Kidney epithelial cell (primary cell): ENCODE data around the gene LCA5L. TPM values are rescaled to one million over a fixed set of nuclear protein-coding genes. Genes with fewer than 3 reads are reported as not detected.

Experiments used
- DNase-seq: peaks from one replicate; pipeline ENCODE4 v3.0.0-alpha.2; 2010; ENCODE audit warnings: low read depth
- H3K27me3 ChIP-seq: 2 replicates; pipeline ENCODE4 v1.6.0; 2011; ENCODE audit warnings: low read length; ENCODE audit not compliant: control insufficient read depth, insufficient read depth
- H3K36me3 ChIP-seq: 2 replicates; pipeline ENCODE4 v1.5.1; 2011; ENCODE audit warnings: low read length; ENCODE audit not compliant: control insufficient read depth, insufficient read depth
- H3K4me3 ChIP-seq: 2 replicates; pipeline ENCODE4 v1.5.1; 2011; ENCODE audit warnings: low read depth, mild to moderate bottlenecking, control low read depth, low read length
- total RNA-seq: library from RNA; depleted of rRNA; stranded (reverse); fragments of >200 nt; gene quantifications from 2 replicates; pipeline ENCODE4 v1.2.3, GENCODE V29; 2015
- TF ChIP-seq, protein P1 (sequence below): IDR thresholded peaks from 2 replicates; pipeline ENCODE4 v1.5.1; 2011; ENCODE audit warnings: mild to moderate bottlenecking, moderate library complexity, low read length, control low read depth, inconsistent platforms; ENCODE audit not compliant: insufficient read depth, poor library complexity, severe bottlenecking

The LCA5L gene
- total RNA-seq, 1 donor from 2014 or later = 2.0 TPM

DNA sequence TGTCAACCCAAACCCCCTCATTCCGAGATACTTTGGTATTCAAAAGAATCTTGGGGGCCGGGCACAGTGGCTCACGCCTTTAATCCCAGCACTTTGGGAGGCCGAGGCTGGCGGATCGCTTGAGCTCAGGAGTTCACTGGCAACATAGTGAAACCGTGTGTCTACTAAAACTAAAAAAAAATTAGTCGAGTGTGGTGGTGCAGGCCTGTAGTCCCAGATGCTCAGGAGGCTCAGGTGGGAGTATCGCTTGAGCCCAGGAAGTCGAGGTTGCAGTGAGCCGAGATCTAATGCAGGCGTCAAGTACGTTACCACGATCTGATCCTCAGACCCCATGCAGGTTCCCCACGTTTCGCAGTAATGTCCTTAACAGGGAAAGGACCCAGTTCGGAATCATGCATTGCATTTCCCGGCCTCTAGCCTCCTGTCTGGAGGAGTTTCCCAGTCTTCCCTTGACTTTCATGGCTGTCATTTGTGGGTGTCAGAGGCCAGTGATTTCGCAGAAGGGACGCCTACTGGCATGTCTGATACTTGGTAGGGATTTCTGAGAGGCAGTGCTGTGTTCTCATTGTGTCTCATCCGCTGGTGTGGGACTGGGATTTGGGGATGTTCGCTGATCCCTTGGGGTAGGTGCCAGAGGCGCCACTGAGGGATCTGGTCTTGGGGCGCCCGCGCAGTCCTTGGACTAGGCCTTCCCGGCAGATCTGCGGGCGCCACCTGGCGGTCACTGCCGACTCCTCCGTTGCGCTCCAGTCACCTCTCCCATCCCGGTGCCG lies 57.4 kb downstream of the LCA5L start:
- TF ChIP-seq, protein P1, sequence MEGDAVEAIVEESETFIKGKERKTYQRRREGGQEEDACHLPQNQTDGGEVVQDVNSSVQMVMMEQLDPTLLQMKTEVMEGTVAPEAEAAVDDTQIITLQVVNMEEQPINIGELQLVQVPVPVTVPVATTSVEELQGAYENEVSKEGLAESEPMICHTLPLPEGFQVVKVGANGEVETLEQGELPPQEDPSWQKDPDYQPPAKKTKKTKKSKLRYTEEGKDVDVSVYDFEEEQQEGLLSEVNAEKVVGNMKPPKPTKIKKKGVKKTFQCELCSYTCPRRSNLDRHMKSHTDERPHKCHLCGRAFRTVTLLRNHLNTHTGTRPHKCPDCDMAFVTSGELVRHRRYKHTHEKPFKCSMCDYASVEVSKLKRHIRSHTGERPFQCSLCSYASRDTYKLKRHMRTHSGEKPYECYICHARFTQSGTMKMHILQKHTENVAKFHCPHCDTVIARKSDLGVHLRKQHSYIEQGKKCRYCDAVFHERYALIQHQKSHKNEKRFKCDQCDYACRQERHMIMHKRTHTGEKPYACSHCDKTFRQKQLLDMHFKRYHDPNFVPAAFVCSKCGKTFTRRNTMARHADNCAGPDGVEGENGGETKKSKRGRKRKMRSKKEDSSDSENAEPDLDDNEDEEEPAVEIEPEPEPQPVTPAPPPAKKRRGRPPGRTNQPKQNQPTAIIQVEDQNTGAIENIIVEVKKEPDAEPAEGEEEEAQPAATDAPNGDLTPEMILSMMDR = peak; percentile 95
- H3K27me3 ChIP-seq = no peaks in the 10 kb centered on the region
- no peak for DNase-seq
- H3K36me3 ChIP-seq = no peaks in the 10 kb centered on the region
- peak overlapping the region; percentile 46 for H3K4me3 ChIP-seq

DNA sequence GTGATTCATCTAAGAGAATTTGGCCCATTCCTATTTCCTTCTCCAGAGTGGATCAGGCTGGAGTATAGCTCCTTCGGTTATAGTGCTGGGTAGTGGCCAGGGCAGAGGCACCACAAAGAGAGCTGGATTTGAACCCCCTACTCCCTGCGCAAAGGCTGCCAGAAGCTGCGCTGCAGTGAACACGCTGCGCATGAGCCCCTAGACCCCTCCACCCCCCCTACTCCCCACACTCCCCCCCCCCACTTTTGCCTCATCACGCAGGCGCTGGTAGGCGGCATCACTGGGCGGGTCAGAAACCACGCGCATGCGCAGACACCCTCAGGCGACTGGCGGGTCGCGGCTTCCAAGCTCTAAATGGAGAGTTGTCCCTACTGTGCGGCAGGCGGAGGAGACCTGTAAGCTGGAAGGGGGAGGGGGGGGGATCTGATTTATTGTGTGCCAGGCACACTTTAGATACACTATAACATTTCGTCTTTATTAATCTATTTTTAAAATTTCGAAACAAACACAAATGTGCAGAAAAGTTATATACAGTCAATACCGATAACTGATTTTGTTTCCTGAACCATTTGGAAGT lies 58.0 kb downstream of the LCA5L start:
- TF ChIP-seq, protein P1 = no peak
- no peak for DNase-seq
- no peaks in the 10 kb centered on the region for H3K36me3 ChIP-seq
- H3K4me3 ChIP-seq = peak overlapping the region; percentile 46
- no peaks in the 10 kb centered on the region for H3K27me3 ChIP-seq

DNA sequence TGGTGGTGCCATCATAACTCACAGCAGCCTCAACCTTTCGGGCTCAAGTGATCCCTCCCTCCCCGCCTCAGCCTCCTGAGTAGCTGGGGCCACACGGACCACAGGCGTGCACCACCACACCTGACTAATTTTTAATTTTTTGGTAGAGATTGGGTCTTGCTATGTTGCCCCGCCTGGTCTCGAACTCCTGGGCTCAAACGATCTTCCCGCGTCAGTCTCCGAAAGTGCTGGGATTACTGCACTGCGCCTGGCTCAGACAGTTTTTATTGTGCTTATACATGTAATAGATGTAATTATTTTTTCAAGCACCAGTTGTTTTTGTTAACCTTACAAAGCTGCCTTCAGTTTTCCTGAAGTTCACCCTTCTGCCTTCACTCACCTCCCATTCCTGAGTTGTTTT lies 58.7 kb downstream of the LCA5L start:
- no peaks in the 10 kb centered on the region for H3K27me3 ChIP-seq
- H3K4me3 ChIP-seq = no peak overlapping the region
- DNase-seq = no peak
- TF ChIP-seq, protein P1 = no peak
- H3K36me3 ChIP-seq = no peaks in the 10 kb centered on the region

DNA sequence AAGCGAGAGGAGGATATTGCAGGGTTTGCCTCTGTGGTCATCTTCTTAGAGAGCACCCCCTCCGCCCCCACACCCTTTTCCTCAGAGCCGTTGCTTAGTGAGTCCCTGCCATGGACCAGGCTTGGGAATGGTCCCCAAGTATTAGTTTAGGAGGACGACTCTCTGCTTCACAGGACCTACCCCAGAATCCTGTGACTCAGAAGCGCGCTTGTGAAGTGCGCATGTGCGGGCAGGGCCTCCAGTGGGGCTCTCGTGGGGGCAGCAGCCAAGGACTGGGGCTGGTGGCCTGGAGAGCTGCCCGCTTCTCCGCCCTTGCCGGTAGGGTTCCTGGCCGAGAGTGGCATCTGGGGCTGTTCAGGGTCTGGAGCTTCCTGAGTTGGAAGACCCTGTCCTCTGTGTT lies 59.4 kb downstream of the LCA5L start:
- TF ChIP-seq, protein P1 = no peak
- no peaks in the 10 kb centered on the region for H3K36me3 ChIP-seq
- no peaks in the 10 kb centered on the region for H3K27me3 ChIP-seq
- no peak for DNase-seq
- no peak overlapping the region for H3K4me3 ChIP-seq

DNA sequence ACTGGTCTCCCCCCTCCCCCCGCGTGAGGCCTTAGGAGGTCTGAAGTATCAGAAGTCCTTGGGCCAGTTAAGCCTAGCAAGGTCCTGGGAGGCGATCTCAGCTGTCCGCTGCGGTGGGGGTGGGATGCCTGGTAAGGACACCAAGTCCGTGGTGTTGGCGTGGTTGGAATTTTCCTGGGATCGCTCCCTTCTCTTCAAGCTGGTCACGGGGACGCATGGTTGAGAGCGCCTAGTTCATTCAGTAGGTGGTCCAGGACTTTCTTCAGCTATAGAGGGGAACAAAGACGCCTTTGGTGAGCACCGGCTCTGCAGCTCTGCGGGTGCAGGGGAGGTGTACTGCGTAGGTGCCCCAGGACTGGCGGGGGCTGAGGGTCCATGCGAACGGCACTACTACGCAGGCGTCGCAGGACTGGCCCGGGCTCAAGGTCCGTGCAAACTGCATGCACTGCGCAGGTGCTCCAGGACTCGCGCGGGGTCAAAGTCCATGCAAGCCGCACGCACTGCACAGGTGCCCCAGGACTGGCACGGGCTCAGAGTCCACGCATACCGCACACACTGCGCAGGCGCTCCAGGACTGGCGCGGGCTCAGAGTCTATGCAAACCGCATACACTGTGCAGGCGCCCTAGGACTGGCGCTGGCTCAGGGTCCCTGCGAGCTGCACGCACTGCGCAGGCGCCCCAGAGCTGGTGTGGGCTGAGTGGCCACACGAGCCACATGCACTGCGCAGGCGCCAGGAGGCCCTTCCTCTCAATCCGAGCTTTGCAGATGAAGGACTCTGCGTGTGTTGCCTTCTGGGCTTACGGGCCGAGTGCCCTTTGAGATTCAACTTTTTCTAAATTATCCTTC lies 60.1 kb downstream of the LCA5L start:
- TF ChIP-seq, protein P1 = no peak
- no peaks in the 10 kb centered on the region for H3K36me3 ChIP-seq
- peak overlapping the region; percentile 28 for H3K4me3 ChIP-seq
- H3K27me3 ChIP-seq = no peaks in the 10 kb centered on the region
- DNase-seq = peak; percentile 31
